ENCODE measurements around the gene NEK2. TPM values are rescaled to one million over a fixed set of nuclear protein-coding genes. Genes with fewer than 3 reads are reported as not detected.
"Not testable (repeated sequence)": the region's sequence is repeated elsewhere in the genome, so short reads cannot be mapped to it uniquely, and the experiment has no call there.

Gene NEK2
- total RNA-seq, 2 experiments from 2014 or later: 46.1 to 47.5 TPM

DNA sequence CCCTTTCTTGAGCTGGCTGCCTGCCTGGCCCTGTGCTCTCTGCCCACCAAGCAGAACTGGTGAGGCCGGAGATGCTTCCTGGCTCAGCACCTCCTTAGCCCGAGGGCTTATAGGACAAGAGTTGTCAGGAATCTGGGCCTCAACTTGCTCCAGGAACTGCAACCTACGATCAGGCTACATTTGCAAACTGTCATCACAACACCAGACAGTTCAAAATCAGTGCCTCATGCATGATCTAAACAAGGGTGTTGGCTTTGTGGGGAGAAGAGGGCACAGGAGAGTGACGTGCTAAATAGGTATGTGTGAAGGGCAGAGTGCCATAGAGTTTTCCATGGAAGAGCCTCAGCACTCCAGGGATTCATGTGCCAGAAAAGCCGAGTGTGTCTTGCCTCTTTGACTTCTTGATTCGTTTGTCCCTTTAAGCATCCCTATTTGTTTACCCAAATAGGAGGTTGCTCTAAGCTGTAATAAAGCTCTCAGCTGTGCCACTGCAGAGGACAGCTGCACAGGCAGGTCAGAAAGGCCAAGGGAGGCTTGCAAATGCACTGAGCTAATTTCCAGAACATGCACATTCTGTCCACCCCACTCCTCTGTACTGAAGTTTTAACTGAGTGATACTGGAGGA lies 30.2 kb upstream of the NEK2 start:
- no peaks in the 10 kb centered on the region for H3K36me3 Mint-ChIP-seq (ENCODE audit: low read depth)
- H3K4me1 Mint-ChIP-seq: no peaks in the 10 kb centered on the region
- H3K4me3 Mint-ChIP-seq: no peak overlapping the region
- no peaks in the 10 kb centered on the region for H3K9me3 Mint-ChIP-seq
- no peak overlapping the region for H3K27ac Mint-ChIP-seq
- POLR2A ChIA-PET: no interaction called here
- peaks cover 11% of the 10 kb centered on the region for H3K27me3 Mint-ChIP-seq
- no peak for DNase-seq
- CTCF ChIA-PET: interaction anchor here (0.9 kb wide), 1 partner anchor 111 kb away, joined by 3 read pairs; no protein-coding TSS in a partner anchor

GRCh38 chr1:211704543-211704942 lies 29.1 kb upstream of the NEK2 start:
- no peak overlapping the region for H3K27ac Mint-ChIP-seq
- H3K4me3 Mint-ChIP-seq: no peak overlapping the region
- H3K27me3 Mint-ChIP-seq: peaks cover 15% of the 10 kb centered on the region
- peaks cover under 1% of the 10 kb centered on the region for H3K4me1 Mint-ChIP-seq
- no peaks in the 10 kb centered on the region for H3K36me3 Mint-ChIP-seq (ENCODE audit: low read depth)
- ChIA-PET CTCF (interaction anchor here (1.4 kb wide), 1 partner anchor 85 kb away, joined by 3 read pairs; no protein-coding TSS in a partner anchor), POLR2A (no interaction called here)
- DNase-seq: no peak
- H3K9me3 Mint-ChIP-seq: no peaks in the 10 kb centered on the region

DNA sequence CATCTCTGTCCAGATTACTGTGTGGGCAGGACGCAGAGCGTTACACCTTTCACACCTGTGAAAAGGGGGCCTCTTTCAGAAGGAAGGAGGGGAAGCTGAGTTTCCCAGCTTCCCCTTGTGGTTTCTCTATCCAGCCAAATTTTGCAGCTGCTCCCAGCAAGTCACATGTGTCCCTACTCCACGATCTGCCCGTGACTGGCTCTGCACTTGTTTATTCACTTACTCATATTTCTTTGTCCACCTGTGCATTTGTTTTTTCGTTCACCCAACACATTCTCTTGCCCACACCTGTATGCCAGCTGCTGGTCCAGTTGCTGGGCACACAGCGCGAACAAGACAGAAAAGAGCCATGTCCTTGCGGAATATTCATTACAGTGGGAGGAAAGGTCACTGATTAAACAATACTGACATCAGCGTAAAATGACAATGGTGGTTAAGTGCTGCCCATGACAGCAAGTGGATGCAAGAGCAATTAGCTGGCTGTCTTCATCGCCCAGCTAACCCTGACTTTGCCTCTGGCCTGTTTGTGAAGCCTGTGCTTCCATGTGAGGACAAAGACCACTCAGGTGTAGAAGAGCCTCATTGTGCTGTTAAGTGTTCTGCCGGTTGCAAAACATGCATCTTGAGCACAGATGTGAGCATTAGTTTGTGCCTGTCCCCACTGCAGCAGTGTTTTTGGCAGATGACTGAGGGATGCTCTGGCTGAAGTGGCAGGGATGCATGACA lies 28.6 kb upstream of the NEK2 start:
- no peak for DNase-seq
- Mint-ChIP-seq H3K4me1 (peaks cover 4% of the 10 kb centered on the region), H3K36me3 (ENCODE audit: low read depth) (no peaks in the 10 kb centered on the region), H3K9me3 (no peaks in the 10 kb centered on the region), H3K4me3 (no peak overlapping the region), H3K27me3 (peaks cover 17% of the 10 kb centered on the region), H3K27ac (no peak overlapping the region)
- ChIA-PET CTCF (interaction anchor here (1.4 kb wide), 1 partner anchor 85 kb away, joined by 3 read pairs; no protein-coding TSS in a partner anchor), POLR2A (no interaction called here)

- no peak for DNase-seq
- H3K27me3 Mint-ChIP-seq: peaks cover 20% of the 10 kb centered on the region
- no peak overlapping the region for H3K4me3 Mint-ChIP-seq
- no peaks in the 10 kb centered on the region for H3K36me3 Mint-ChIP-seq (ENCODE audit: low read depth)
- ChIA-PET POLR2A (no interaction called here), CTCF (interaction anchor here (0.9 kb wide), 1 partner anchor 83 kb away, joined by 4 read pairs; no protein-coding TSS in a partner anchor)
- H3K9me3 Mint-ChIP-seq: no peaks in the 10 kb centered on the region
- no peak overlapping the region for H3K27ac Mint-ChIP-seq
- peaks cover 21% of the 10 kb centered on the region for H3K4me1 Mint-ChIP-seq
Observed at GRCh38 chr1:211701733-211702132, 26.3 kb upstream of the NEK2 start.

DNA sequence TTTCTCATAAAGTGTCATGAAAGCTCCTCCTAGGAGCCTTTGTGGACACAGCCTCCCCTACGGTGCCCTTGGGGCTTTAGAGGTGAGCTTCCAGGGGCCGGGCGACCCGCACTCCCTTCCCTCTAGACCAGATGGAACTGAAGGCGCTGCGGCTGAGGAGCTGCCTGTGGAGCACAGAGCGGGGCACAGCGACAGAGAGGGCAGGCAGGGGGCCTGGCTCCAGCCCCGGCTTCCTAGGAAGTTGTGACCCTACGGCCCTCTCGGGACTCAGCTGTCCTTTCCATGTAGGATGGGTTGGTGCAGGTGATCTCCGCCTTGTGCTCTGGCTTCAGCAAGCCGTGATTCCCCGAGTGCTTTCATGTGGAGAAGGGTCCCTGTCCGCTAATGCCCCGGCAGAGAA lies 23.6 kb upstream of the NEK2 start:
- CTCF ChIA-PET: interaction anchor here (0.7 to 7.5 kb wide), 47 partner anchors 9 to 757 kb away, joined by 3 to 120 read pairs (median 5); partner anchors contain the start of gene NEK2
- no peaks in the 10 kb centered on the region for H3K9me3 Mint-ChIP-seq
- POLR2A ChIA-PET: interaction anchor here (0.8 to 2.0 kb wide), 4 partner anchors 18 to 337 kb away, joined by 4 to 11 read pairs (median 4); partner anchors contain the start of genes DTL and INTS7
- H3K36me3 Mint-ChIP-seq (ENCODE audit: low read depth): no peaks in the 10 kb centered on the region
- no peak for DNase-seq
- H3K27me3 Mint-ChIP-seq: peaks cover 20% of the 10 kb centered on the region
- peaks cover 43% of the 10 kb centered on the region for H3K4me1 Mint-ChIP-seq
- H3K4me3 Mint-ChIP-seq: no peak overlapping the region
- no peak overlapping the region for H3K27ac Mint-ChIP-seq

- H3K27ac Mint-ChIP-seq: no peak overlapping the region
- no peaks in the 10 kb centered on the region for H3K9me3 Mint-ChIP-seq
- H3K36me3 Mint-ChIP-seq (ENCODE audit: low read depth): no peaks in the 10 kb centered on the region
- peak; percentile 85 for DNase-seq
- CTCF ChIA-PET: interaction anchor here (0.6 to 7.5 kb wide), 67 partner anchors 10 to 757 kb away, joined by 3 to 120 read pairs (median 4); partner anchors contain the start of genes DTL, INTS7 and NEK2
- peaks cover 20% of the 10 kb centered on the region for H3K27me3 Mint-ChIP-seq
- POLR2A ChIA-PET: interaction anchor here (0.7 to 2.0 kb wide), 7 partner anchors 18 to 382 kb away, joined by 3 to 11 read pairs (median 4); partner anchors contain the start of genes DTL and INTS7
- peaks cover 46% of the 10 kb centered on the region for H3K4me1 Mint-ChIP-seq
- H3K4me3 Mint-ChIP-seq: peak overlapping the region; percentile 52
Observed at GRCh38 chr1:211698161-211699026, 23.0 kb upstream of the NEK2 start.

DNA sequence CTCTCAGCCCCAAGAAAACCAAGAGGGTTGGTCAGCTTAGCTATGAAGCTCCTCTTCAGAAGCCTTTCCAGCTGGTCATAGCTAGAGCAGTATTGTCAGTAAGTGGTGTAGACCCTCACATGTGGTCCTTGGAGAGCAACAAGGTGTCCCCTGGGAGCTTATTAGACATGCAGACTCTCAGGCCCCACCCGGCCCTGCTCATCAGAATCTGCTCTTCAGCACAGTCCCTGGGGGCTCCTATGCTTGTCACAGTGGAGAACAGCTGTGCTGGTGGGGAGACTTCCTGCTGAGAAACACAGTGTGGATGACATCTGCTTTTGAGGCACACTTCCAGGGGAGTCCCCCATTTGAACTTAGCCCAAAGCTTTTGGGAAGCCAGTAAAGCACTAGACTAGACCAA lies 21.9 kb upstream of the NEK2 start:
- POLR2A ChIA-PET: interaction anchor here (0.9 to 1.5 kb wide), 2 partner anchors 17 to 338 kb away, joined by 3 to 5 read pairs; partner anchors contain the start of gene DTL
- Mint-ChIP-seq H3K27me3 (peaks cover 20% of the 10 kb centered on the region), H3K27ac (no peak overlapping the region), H3K4me3 (no peak overlapping the region), H3K9me3 (no peaks in the 10 kb centered on the region), H3K36me3 (ENCODE audit: low read depth) (no peaks in the 10 kb centered on the region), H3K4me1 (peaks cover 46% of the 10 kb centered on the region)
- no peak for DNase-seq
- CTCF ChIA-PET: interaction anchor here (0.6 to 7.5 kb wide), 17 partner anchors 14 to 758 kb away, joined by 3 to 120 read pairs (median 5); partner anchors contain the start of genes DTL and INTS7

DNA sequence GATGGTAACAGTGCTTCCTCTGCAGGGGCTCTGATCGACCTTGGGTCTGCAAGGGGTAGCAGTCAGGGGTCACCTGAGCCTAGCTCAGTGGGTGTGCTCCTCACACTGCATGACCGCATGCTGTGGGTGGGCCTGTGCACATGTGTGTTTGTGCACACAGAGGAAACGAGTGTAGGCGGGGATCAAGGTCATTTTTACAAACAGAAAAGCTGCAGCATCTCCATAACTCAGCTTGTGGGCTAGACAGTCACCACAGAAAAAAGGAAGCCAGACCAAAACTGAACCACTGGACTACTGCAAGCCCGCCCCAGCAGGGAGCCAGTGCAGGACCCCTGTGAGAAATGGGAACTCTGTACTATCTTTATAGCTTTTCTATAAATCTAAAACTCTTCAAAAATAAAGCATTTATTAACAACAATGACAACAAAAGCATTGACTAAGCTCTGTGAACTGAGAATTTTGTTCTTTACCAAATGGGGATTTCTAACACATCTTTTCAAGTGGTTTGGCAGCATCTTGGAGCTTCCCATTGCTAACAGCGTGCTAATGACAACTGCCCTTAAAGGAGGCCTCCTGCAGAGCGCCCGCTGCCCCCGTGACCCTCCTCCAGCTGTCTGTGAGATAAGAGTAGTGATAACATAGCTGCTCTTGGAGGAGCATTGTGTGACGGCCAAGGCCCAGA lies 19.9 kb upstream of the NEK2 start:
- Mint-ChIP-seq H3K9me3 (no peaks in the 10 kb centered on the region), H3K27me3 (peaks cover 7% of the 10 kb centered on the region), H3K4me3 (no peak overlapping the region), H3K27ac (no peak overlapping the region), H3K4me1 (peaks cover 46% of the 10 kb centered on the region), H3K36me3 (ENCODE audit: low read depth) (no peaks in the 10 kb centered on the region)
- ChIA-PET POLR2A (interaction anchor here (0.7 to 1.4 kb wide), 6 partner anchors 14 to 340 kb away, joined by 3 to 7 read pairs (median 4); partner anchors contain the start of genes DTL, INTS7 and NEK2), CTCF (interaction anchor here (0.8 to 7.5 kb wide), 6 partner anchors 12 to 761 kb away, joined by 3 to 120 read pairs (median 3); partner anchors contain the start of genes DTL and INTS7)
- peak; percentile 25 for DNase-seq

DNA sequence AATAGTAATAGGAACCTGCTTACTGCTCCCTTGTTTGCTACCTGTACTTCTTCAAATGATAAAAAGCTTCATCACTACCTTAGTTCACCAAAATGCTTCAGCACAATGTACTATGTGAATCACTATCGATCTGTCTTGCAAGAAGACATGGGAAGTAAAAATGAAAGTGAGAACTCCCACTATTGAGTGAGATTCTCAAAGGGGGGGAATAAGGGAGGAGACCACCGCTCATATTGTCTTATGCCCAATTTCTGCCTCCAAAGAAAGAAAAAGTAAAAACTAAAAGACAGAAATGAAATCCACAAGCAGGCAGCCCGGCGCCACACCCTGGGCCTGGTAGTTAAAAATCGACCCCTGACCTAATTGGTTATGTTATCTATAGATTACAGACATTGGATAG lies 18.5 kb upstream of the NEK2 start:
- H3K4me1 Mint-ChIP-seq: peaks cover 44% of the 10 kb centered on the region
- H3K36me3 Mint-ChIP-seq (ENCODE audit: low read depth); H3K4me3 Mint-ChIP-seq; H3K9me3 Mint-ChIP-seq; H3K27me3 Mint-ChIP-seq; DNase-seq; H3K27ac Mint-ChIP-seq; POLR2A ChIA-PET: not testable (repeated sequence)
- CTCF ChIA-PET: interaction anchor here (1.1 to 7.5 kb wide), 2 partner anchors 11 to 762 kb away, joined by 3 to 120 read pairs; no protein-coding TSS in a partner anchor

GRCh38 chr1:211688421-211688820 lies 13.0 kb upstream of the NEK2 start:
- Mint-ChIP-seq H3K4me1 (peaks cover 19% of the 10 kb centered on the region), H3K27ac (no peak overlapping the region), H3K4me3 (no peak overlapping the region), H3K36me3 (ENCODE audit: low read depth) (no peaks in the 10 kb centered on the region), H3K27me3 (peaks cover 4% of the 10 kb centered on the region), H3K9me3 (no peaks in the 10 kb centered on the region)
- ChIA-PET CTCF (no interaction called here), POLR2A (no interaction called here)
- DNase-seq: no peak

DNA sequence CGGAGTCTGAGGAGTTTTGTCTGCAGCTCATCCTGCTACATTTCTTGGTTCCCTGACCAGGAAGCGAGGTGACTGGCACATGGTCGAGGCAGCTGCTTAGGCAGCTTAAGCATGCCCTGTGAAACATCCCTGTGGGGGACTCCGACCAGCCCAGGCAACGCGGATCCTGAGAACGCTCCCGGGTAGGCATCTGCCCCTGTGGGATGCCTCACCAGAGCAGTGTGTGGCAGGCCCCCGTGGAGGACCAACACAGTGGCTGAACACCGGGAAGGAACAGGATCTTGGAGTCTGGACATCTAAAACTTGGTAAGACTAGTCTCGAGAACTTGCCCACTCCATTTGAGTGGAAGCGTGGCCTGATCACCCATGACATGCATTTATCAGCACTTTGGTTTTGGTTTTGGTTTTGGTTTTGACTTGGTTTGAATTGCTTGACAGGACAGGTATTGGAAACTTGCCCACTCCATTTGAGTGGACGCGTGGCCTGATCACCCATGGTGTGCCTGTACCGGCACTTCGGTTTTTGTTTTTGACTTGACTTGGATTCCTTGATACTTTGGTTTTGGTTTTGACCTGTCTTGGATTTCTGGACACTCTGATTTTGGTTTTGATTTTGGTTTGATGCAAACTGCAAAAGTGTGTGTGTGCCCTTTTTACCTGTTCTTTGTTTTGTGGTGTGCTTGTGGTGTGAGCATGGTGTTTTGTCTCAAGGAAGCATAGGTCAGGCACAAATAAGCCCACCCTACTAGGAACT lies 12.2 kb upstream of the NEK2 start:
- DNase-seq: peak; percentile 26
- POLR2A ChIA-PET: no interaction called here
- Mint-ChIP-seq H3K9me3 (no peaks in the 10 kb centered on the region), H3K36me3 (ENCODE audit: low read depth) (no peaks in the 10 kb centered on the region), H3K4me3 (peak overlapping the region; percentile 31), H3K27ac (peak overlapping the region; percentile 61), H3K4me1 (peaks cover 19% of the 10 kb centered on the region), H3K27me3 (peaks cover 4% of the 10 kb centered on the region)
- CTCF ChIA-PET: interaction anchor here (0.9 to 1.5 kb wide), 2 partner anchors 11 kb away, joined by 3 read pairs; no protein-coding TSS in a partner anchor

All from activated CD4-positive, alpha-beta memory T cell treated with anti-CD3 and anti-CD28 coated beads, Interleukin-2, amount 10 ng/mL, durations not matched to agents 7 days and 5 days (primary cell).